ENCODE data around the gene CD9.

Gene CD9

GRCh38 chr12:6275928-6276887 lies 76.0 kb downstream of the CD9 start:
- no peak for DNase-seq (ENCODE audit: low read depth, low spot score)

- no peak for DNase-seq (ENCODE audit: low read depth, low spot score)
Measured at GRCh38 chr12:6276956-6277620, 76.9 kb downstream of the CD9 start.

DNA sequence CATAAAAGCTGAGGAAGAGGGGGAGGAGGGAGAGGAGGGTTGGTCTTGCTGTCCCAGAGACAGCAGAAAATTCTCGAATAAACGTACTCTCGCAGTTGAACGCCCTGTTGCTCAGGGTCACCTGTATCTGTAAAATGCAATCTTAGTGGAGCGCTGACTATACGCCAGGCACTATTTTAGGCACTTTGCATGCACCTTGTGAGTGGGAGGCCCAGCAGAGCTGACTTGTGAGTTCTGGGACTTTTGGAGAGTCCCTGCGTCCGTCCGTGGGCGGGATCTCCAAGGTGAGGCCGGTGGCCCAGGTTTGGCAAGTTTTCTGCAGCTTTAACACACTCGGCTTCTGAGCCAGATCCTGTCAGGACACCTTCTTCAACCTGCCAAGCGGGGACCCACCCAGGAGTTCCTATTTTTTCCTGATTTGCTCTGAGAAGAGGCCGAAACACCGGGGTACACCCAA lies 77.8 kb downstream of the CD9 start:
- no peak for DNase-seq (ENCODE audit: low read depth, low spot score)

GRCh38 chr12:6278439-6279255 lies 78.4 kb downstream of the CD9 start:
- peak; percentile 97 for DNase-seq (ENCODE audit: low read depth, low spot score)

GRCh38 chr12:6279256-6279628 lies 79.0 kb downstream of the CD9 start:
- DNase-seq (ENCODE audit: low read depth, low spot score): no peak

GRCh38 chr12:6279631-6280030 lies 79.4 kb downstream of the CD9 start:
- DNase-seq (ENCODE audit: low read depth, low spot score): no peak

- peak; percentile 95 for DNase-seq (ENCODE audit: low read depth, low spot score)
Measured at GRCh38 chr12:6280053-6280469, 79.9 kb downstream of the CD9 start.

GRCh38 chr12:6280672-6281071 lies 80.5 kb downstream of the CD9 start:
- DNase-seq (ENCODE audit: low read depth, low spot score): no peak

GRCh38 chr12:6281081-6281809 lies 81.0 kb downstream of the CD9 start:
- DNase-seq (ENCODE audit: low read depth, low spot score): no peak

GRCh38 chr12:6282453-6282840 lies 82.2 kb downstream of the CD9 start:
- DNase-seq (ENCODE audit: low read depth, low spot score): no peak

DNA sequence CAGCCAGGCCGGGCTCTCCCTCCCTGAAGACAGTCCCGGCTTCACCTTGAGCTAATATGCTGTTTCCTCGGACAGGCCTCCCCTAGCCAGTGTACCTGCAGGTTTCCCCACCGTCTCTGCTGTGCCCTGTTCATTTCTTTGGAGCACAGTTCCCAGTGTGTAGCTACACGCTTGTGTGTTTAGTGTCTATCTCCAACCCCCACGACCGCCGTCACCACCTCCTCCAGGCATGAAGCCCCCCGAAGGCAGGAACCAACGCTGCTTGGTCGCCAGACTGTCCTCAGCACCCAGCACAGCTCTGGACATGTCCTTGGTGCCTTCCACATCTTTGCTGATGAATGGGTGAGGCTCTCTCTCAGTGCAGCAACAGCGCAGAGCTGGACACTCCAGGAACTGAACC lies 84.1 kb downstream of the CD9 start:
- no peak for DNase-seq (ENCODE audit: low read depth, low spot score)

- peak; percentile 88 for DNase-seq (ENCODE audit: low read depth, low spot score)
Measured at GRCh38 chr12:6285063-6285477, 84.9 kb downstream of the CD9 start.

- DNase-seq (ENCODE audit: low read depth, low spot score): no peak
Measured at GRCh38 chr12:6285532-6286306, 85.5 kb downstream of the CD9 start.

Data from astrocyte of the hippocampus (primary cell).